ENCODE data around the gene HOXA3. TPM values are rescaled to one million over a fixed set of nuclear protein-coding genes. Genes with fewer than 3 reads are reported as not detected.

The HOXA3 gene
- total RNA-seq, 1 experiment from 2014 or later = not detected

DNA sequence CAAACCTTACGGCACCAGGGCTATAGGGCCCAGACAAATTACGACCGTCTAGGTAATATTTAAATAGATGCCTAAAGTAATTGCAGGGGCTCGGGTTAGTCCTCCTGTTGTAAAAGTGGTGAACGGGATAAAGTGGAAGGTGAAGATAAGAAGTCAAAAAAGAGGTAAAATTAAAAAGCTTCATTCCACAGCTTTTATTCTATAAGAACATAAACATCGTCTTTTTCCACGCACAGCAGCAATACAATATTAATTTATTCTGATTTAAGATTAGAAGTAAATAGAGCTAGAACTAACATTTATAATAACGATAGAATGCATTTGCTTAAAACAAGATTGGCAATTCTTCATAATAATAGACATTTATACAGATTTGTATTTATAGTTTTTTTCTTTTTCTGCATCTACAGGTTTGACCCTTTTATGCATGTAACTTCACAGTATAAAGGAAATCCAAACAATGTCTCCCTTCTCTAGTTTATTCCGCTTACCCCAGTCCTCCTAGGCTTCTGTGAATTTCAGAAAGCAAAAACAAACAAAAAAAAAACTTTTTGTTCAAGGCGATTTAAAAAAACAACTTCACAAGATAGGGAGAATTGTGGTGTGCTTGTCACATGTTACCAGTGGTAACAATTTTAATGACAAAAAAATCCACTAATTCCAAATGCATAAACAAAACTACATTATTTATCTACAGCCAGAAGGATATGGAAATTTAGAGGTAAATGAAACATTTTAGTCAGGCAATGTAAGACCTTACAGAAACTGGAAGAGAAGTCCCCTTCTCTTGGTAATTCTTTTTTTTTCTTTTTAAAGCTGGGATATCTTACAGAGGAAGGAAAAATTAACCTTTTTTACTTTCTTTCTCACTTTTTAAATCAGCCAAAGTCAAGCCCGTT, 18.3 kb upstream of the HOXA3 start:
- no peaks in the 10 kb centered on the region; a peak in 1 of 7 replicates for H3K36me3 Mint-ChIP-seq (ENCODE audit: insufficient read depth in 1 of 3, low read depth in 3 of 3)
- Histone ChIP-seq H2BK120ac (ENCODE audit: low read depth, low read length, poor library complexity, severe bottlenecking) (no peak overlapping the region), H2BK20ac (ENCODE audit: low read depth, low read length, poor library complexity, severe bottlenecking) (no peak overlapping the region), H3K4me1 (ENCODE audit: insufficient read depth, low read length) (no peaks in the 10 kb centered on the region), H3K9me3 (ENCODE audit: control insufficient read depth, low read depth, low read length) (no peaks in the 10 kb centered on the region), H3K56ac (ENCODE audit: insufficient read length, low read depth, low read length) (no peak overlapping the region), H3K14ac (ENCODE audit: insufficient read depth, low read length) (no peak overlapping the region), H4K20me1 (ENCODE audit: control insufficient read depth, insufficient read depth, insufficient read length) (no peaks in the 10 kb centered on the region), H2BK5ac (ENCODE audit: insufficient read length, low read length) (no peak overlapping the region), H2BK15ac (ENCODE audit: low read depth, low read length) (no peak overlapping the region), H3K27ac (ENCODE audit: insufficient read length, low read depth, low read length) (no peak overlapping the region), H4K91ac (ENCODE audit: insufficient read length, low read depth, low read length) (no peak overlapping the region), H3K9ac (ENCODE audit: extremely low read depth, insufficient read length, low read length) (no peak overlapping the region), H3K27me3 (ENCODE audit: insufficient read depth, low read length) (peaks cover 97% of the 10 kb centered on the region), H3K18ac (ENCODE audit: insufficient read length, low read depth, low read length) (no peak overlapping the region), H3K79me1 (ENCODE audit: insufficient read depth, low read depth, low read length, poor library complexity, severe bottlenecking) (no peaks in the 10 kb centered on the region), H2AK5ac (ENCODE audit: insufficient read length, low read length) (no peak overlapping the region), H3K4ac (ENCODE audit: low read depth, low read length) (no peak overlapping the region), H3K23me2 (ENCODE audit: insufficient read length, low read depth, low read length, poor library complexity, severe bottlenecking) (no peaks in the 10 kb centered on the region), H2BK12ac (ENCODE audit: insufficient read length, low read depth, low read length) (no peak overlapping the region), H3T11ph (ENCODE audit: low read length) (no peak overlapping the region), H3K4me2 (ENCODE audit: insufficient read depth, insufficient read length, low read length) (no peak overlapping the region), H4K8ac (replicated peaks; ENCODE audit: insufficient read length, low read depth, low read length) (no peak overlapping the region), H4K5ac (ENCODE audit: insufficient read length, low read depth, low read length) (no peak overlapping the region), H3K23ac (ENCODE audit: insufficient read length, low read depth, low read length) (no peak overlapping the region), H2AFZ (ENCODE audit: low read length) (no peak overlapping the region), H3K79me2 (ENCODE audit: insufficient read depth, low read length) (no peaks in the 10 kb centered on the region)
- peaks cover 6 to 25% of the 10 kb centered on the region in 2 experiments for H3K9me3 Mint-ChIP-seq
- H3K4me1 Mint-ChIP-seq = peaks cover 0 to 6% of the 10 kb centered on the region in 2 experiments; a peak in 2 of 4 replicates
- no peak for DNase-seq
- TF ChIP-seq, protein P1, sequence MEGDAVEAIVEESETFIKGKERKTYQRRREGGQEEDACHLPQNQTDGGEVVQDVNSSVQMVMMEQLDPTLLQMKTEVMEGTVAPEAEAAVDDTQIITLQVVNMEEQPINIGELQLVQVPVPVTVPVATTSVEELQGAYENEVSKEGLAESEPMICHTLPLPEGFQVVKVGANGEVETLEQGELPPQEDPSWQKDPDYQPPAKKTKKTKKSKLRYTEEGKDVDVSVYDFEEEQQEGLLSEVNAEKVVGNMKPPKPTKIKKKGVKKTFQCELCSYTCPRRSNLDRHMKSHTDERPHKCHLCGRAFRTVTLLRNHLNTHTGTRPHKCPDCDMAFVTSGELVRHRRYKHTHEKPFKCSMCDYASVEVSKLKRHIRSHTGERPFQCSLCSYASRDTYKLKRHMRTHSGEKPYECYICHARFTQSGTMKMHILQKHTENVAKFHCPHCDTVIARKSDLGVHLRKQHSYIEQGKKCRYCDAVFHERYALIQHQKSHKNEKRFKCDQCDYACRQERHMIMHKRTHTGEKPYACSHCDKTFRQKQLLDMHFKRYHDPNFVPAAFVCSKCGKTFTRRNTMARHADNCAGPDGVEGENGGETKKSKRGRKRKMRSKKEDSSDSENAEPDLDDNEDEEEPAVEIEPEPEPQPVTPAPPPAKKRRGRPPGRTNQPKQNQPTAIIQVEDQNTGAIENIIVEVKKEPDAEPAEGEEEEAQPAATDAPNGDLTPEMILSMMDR (conservative IDR thresholded peaks at IDR 0.05) = no peak
- WGBS (ENCODE audit: extremely low coverage, insufficient read length, low lambda C conversion rate) = no CpG with 5 or more reads among the region's 11 CpGs
- peaks cover 98% of the 10 kb centered on the region for H3K27me3 Mint-ChIP-seq (ENCODE audit: low read depth)
- H3K4me3 Mint-ChIP-seq = no peak overlapping the region
- H3K27ac Mint-ChIP-seq = no peak overlapping the region

Data from H9 (cell line).